Fibroblast of pulmonary artery (primary cell): ENCODE data around the gene MSANTD1.

Source experiments
- DNase-seq: peaks from one replicate; pipeline ENCODE4 v3.0.0-alpha.2; 2010; ENCODE audit warnings: low read depth
- H3K4me3 ChIP-seq: replicated peaks from 2 replicates; pipeline ENCODE4 v1.5.1; 2011; ENCODE audit warnings: low read depth, mild to moderate bottlenecking, control low read depth, low read length, moderate library complexity
- TF ChIP-seq, protein P1 (sequence below): IDR thresholded peaks from 2 replicates; pipeline ENCODE4 v1.5.1; 2011; ENCODE audit warnings: mild to moderate bottlenecking, control low read depth, low read length, inconsistent platforms; ENCODE audit errors: missing control alignments

Gene MSANTD1

DNA sequence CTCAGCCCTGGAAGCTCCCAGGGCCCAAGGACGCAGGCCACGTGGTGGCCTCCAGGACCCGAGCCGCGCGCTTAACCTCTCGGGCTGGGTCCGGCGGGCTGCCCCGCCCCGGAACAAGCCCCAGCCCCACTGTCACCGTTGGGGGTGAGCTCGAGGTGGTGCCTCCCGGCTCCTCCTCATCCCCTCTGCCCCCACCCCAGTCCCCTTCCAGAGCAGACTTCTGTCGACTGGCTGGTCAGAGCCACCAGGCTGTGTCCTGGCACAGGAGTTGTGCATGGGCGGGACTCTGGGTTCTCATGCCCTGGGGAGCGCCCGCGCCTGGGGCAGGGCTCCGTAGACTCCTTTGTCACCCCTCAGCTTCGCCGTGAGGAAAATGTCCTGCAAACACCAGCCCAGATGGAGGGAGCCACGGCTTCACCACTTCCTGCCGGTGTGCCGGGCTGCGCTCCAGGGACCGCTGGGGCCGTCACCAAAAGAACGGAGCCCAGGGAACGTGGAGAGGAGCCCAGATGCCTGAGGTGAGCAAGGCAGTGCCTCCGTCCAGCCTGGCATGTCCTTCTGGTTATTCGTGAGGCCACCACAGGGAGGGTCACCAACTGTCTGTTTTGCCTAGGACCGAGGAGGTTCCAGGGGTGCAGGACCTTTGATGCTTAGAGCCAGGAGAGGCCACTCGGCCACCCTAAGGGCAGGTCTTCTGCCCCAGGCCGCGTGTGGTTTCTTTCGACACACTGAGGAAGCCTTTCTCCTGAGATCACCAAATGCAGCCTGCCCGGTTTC is 36.8 kb downstream of the MSANTD1 start:
- TF ChIP-seq, protein P1, sequence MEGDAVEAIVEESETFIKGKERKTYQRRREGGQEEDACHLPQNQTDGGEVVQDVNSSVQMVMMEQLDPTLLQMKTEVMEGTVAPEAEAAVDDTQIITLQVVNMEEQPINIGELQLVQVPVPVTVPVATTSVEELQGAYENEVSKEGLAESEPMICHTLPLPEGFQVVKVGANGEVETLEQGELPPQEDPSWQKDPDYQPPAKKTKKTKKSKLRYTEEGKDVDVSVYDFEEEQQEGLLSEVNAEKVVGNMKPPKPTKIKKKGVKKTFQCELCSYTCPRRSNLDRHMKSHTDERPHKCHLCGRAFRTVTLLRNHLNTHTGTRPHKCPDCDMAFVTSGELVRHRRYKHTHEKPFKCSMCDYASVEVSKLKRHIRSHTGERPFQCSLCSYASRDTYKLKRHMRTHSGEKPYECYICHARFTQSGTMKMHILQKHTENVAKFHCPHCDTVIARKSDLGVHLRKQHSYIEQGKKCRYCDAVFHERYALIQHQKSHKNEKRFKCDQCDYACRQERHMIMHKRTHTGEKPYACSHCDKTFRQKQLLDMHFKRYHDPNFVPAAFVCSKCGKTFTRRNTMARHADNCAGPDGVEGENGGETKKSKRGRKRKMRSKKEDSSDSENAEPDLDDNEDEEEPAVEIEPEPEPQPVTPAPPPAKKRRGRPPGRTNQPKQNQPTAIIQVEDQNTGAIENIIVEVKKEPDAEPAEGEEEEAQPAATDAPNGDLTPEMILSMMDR: no peak
- H3K4me3 ChIP-seq: no peak overlapping the region
- no peak for DNase-seq

DNA sequence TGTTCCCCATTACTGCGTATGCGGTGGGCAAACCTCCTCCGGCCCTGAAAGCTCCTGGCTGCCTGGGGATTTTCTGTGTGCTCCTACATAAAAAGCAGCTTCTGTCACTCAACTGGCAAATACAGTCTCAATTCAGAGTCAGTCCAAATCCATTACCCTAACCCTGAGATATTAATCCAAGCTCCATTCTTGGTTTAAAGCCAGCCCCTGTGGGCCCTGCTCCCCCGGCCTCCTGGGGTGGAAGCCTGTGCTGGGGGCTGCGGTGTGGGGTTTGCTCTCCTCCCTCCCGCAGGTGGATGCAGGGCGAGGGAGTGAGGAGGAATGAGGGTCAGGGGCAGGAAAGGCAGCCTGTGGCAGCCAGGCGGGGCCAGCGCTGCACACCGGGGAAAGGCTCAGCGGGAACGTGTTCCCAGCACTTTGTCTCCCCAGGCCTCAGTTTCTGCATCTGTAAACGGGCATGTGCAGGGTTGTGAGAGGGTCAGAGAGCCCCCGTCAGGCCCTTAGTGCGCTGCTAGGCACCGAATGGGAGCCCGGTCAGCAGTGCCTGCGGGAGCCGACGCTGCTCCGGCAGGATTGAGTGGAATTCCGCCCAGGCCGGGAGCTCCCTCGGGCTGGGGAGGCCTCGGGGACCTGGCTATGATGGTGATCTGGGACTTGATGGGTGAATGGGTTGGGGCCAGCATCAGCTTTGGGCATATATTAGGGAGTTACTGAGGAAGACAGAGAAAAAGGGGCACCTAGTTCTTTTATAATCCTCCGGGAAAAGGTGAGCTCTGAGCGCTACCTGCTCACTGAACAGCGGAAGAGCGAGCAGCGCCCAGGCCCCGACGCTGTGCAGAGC is 37.6 kb downstream of the MSANTD1 start:
- peak; percentile 14 for DNase-seq
- TF ChIP-seq, protein P1: no peak
- H3K4me3 ChIP-seq: no peak overlapping the region

DNA sequence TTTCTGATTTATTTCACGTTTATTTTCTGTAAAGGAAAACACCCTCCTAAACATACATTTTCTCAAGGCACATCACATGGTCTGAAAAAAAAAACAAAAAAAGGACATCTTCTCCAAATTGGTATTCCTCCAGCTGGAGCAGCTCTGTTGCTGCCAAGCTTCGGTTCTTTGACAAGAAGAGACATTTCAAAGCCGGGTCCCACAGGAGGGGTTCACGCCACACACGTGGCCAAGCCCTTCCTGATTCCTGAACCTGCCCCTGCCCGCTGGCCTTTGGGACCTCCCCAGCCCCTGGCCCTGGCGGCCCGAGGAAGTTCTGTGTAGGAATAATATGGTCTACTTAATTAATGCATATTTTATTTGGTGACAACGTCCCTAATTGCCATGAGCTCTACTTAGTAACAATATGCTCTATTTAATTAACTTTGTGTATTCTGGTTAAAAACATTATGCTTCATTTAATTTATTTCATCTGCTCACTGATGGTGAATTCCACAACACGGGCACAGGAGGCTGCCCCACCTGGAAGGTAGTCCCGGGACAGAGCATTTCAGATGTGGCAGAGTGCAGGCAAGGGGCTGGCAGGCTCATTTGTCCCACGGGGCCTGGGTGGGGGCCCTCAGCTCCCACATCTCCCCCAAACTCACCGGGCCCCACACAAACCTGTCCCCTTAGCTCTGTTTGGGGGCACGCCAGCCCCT is 38.5 kb downstream of the MSANTD1 start:
- H3K4me3 ChIP-seq: no peak overlapping the region
- TF ChIP-seq, protein P1: no peak
- no peak for DNase-seq

DNA sequence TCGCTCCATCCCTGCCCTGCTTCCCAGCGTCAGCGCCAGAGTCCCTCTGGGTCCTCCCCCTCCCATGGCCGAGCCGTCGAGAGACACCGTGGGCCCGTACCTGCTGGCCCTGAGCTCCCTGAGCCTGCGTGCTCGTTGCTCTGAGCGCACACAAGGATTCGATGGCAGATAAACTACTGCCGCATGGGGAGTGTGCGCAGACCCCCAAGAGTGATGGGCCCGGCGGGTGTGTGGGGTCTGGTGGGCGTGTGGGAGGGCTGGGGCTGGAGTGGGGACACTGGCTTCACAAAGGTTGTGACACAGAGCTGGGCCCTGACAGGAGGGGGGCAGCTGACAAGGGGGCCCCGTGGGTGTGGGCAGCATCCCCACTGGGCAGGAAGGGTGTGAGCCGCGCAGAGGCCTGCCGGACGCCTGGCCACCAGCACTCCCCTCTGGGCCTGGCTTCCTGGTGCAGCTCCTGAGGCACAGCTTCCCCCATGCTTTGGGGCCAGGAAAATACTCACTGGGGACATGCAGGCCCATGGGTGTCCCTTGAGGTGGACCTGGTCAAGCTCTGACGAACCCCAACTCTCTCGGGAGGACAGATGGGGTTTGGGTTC is 39.1 kb downstream of the MSANTD1 start:
- TF ChIP-seq, protein P1: no peak
- DNase-seq: no peak
- H3K4me3 ChIP-seq: no peak overlapping the region

DNA sequence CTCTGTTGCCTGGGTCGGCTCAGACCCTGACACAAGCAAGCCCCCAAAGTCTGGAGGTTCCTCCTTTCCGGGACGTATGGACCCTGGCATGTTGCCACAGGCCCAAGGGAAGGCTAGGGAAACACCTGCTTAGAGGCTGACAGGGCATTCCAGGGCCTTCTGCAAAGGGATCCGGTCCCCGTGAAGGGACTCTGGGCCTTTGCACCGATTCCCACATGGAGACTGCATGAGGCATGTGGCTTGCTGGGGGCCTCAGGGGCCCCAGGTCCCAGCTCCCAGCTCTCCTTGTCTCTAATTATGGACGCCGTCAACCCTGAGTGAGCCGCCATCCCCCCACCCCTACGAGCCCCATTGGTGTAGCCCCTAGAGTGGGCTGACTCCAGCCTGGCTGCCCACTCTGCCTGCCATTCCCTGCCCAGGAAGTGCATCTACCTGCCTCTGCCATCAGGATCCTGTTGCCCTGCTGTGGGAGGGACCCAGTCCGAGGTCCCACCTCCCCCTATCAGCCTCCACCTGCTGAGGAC is 39.7 kb downstream of the MSANTD1 start:
- no peak overlapping the region for H3K4me3 ChIP-seq
- TF ChIP-seq, protein P1: no peak
- DNase-seq: no peak

DNA sequence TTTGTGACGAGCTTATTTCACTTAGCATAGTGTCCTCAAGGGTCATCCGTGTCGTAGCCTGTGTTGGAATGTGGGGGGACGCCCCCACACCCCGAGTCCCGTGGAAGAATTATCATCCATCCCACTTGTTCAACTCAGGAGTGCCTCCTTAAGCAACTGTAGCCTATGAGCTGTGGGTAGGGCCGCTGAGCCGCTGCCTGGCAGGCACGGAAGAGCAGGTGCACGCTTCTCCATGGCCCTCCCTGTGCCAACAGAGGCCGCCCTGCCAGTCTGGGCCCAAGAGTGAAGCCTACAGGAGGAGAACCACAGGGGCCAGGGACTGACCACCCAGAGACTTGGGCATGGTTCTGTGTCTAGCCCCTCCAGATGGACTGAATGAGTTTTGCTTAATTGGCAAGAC is 41.5 kb downstream of the MSANTD1 start:
- no peak overlapping the region for H3K4me3 ChIP-seq
- no peak for DNase-seq
- TF ChIP-seq, protein P1: no peak
